ENCODE results near the gene MICALL1.
A peak's percentile ranks its signal among the peaks of the same experiment; 100 is the strongest.
"Not testable (repeated sequence)": the region's sequence is repeated elsewhere in the genome, so short reads cannot be mapped to it uniquely, and the experiment has no call there.

MICALL1 gene

GRCh38 chr22:37926771-37927636 lies 20.9 kb downstream of the MICALL1 start:
- DNase-seq (ENCODE audit: low read depth, low spot score) = no peak
- no peak overlapping the region for H3K27ac ChIP-seq

- DNase-seq (ENCODE audit: low read depth, low spot score) = no peak
- no peak overlapping the region for H3K27ac ChIP-seq
Measured at GRCh38 chr22:37927637-37927936, 21.5 kb downstream of the MICALL1 start.

GRCh38 chr22:37929390-37929789 lies 23.3 kb downstream of the MICALL1 start:
- no peak for DNase-seq (ENCODE audit: low read depth, low spot score)
- peak overlapping the region; percentile 30 for H3K27ac ChIP-seq

- peak overlapping the region; percentile 11 for H3K27ac ChIP-seq
- no peak for DNase-seq (ENCODE audit: low read depth, low spot score)
Measured at GRCh38 chr22:37930270-37930951, 24.3 kb downstream of the MICALL1 start.

GRCh38 chr22:37930952-37931440 lies 24.9 kb downstream of the MICALL1 start:
- H3K27ac ChIP-seq = peak overlapping the region; percentile 11
- no peak for DNase-seq (ENCODE audit: low read depth, low spot score)

- DNase-seq (ENCODE audit: low read depth, low spot score) = no peak
- H3K27ac ChIP-seq = peak overlapping the region; percentile 46
Measured at GRCh38 chr22:37931893-37932389, 25.8 kb downstream of the MICALL1 start.

GRCh38 chr22:37932401-37932800 lies 26.3 kb downstream of the MICALL1 start:
- no peak for DNase-seq (ENCODE audit: low read depth, low spot score)
- peak overlapping the region; percentile 46 for H3K27ac ChIP-seq

GRCh38 chr22:37932821-37933578 lies 26.9 kb downstream of the MICALL1 start:
- H3K27ac ChIP-seq = peak overlapping the region; percentile 46
- peak; percentile 14 for DNase-seq (ENCODE audit: low read depth, low spot score)

GRCh38 chr22:37933711-37934376 lies 27.7 kb downstream of the MICALL1 start:
- H3K27ac ChIP-seq = peak overlapping the region; percentile 46
- peak; percentile 31 for DNase-seq (ENCODE audit: low read depth, low spot score)

GRCh38 chr22:37940698-37941376 lies 34.7 kb downstream of the MICALL1 start:
- no peak overlapping the region for H3K27ac ChIP-seq
- no peak for DNase-seq (ENCODE audit: low read depth, low spot score)

GRCh38 chr22:37942133-37942532 lies 36.0 kb downstream of the MICALL1 start:
- H3K27ac ChIP-seq = no peak overlapping the region
- no peak for DNase-seq (ENCODE audit: low read depth, low spot score)

GRCh38 chr22:37943136-37943824 lies 37.2 kb downstream of the MICALL1 start:
- DNase-seq (ENCODE audit: low read depth, low spot score) = no peak
- H3K27ac ChIP-seq = no peak overlapping the region

- no peak overlapping the region for H3K27ac ChIP-seq
- DNase-seq (ENCODE audit: low read depth, low spot score) = no peak
Measured at GRCh38 chr22:37943825-37944198, 37.7 kb downstream of the MICALL1 start.

GRCh38 chr22:37944423-37944822 lies 38.3 kb downstream of the MICALL1 start:
- not testable (repeated sequence) for H3K27ac ChIP-seq; DNase-seq (ENCODE audit: low read depth, low spot score)

GRCh38 chr22:37947142-37947795 lies 41.2 kb downstream of the MICALL1 start:
- H3K27ac ChIP-seq; DNase-seq (ENCODE audit: low read depth, low spot score): not testable (repeated sequence)

GRCh38 chr22:37951305-37951704 lies 45.2 kb downstream of the MICALL1 start:
- no peak overlapping the region for H3K27ac ChIP-seq
- no peak for DNase-seq (ENCODE audit: low read depth, low spot score)

GRCh38 chr22:37952629-37953028 lies 46.5 kb downstream of the MICALL1 start:
- not testable (repeated sequence) for DNase-seq (ENCODE audit: low read depth, low spot score)
- H3K27ac ChIP-seq = peak overlapping the region; percentile 37

- no peak for DNase-seq (ENCODE audit: low read depth, low spot score)
- H3K27ac ChIP-seq = peak overlapping the region; percentile 37
Measured at GRCh38 chr22:37953062-37953436, 47.0 kb downstream of the MICALL1 start.

Data from epithelial cell of prostate (primary cell).